HUDEP-2 (cell line): ENCODE data around the gene ZDHHC17.

Experiments
- DNase-seq, 76 experiments: peaks; one replicate each; lab custom pipeline; 2025; ENCODE audit not compliant: unreplicated experiment in 76 of 76; lab: John Stamatoyannopoulos, UW

The ZDHHC17 gene

DNA sequence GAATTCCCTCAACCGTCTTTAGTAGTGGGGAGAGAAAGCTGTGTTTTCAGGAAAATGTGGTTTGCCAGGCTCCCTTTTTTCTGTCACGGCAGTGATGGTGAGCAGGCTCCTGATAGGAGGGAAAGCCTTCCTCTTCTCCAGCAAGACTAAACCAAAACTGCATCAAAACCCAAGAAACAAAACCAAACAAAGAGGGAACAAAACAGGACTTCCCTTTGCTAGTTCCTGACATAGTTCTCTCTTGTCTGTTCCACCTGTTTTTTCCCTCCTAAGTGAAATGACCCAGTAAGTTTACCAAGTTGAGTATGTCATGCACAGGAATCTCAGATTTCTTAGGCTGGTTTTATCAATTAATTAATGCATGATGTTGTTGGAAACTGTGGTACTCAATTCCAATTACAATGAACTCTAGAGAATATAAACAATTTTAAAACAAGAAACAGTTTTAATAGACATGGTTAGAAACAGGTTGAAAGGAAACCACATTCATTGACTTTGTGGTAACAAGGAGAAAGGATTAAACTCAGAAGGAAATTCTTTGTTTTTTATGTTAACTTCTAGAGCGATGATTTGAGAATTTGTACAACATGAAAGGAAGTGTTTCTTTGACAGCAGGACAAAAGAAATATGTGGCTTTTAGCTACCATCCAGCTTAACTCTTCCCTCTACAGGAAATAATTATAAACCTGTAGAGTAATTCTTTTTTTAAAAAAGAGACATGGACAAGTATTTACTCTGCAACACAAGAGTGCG is 137.9 kb downstream of the ZDHHC17 start:
- no peak for DNase-seq
